ENCODE measurements around the gene TNIP1. TPM values are rescaled to one million over a fixed set of nuclear protein-coding genes. Genes with fewer than 3 reads are reported as not detected.

TNIP1 gene
- total RNA-seq, 2 experiments from 2014 or later, result 51.4 to 77.5 TPM

DNA sequence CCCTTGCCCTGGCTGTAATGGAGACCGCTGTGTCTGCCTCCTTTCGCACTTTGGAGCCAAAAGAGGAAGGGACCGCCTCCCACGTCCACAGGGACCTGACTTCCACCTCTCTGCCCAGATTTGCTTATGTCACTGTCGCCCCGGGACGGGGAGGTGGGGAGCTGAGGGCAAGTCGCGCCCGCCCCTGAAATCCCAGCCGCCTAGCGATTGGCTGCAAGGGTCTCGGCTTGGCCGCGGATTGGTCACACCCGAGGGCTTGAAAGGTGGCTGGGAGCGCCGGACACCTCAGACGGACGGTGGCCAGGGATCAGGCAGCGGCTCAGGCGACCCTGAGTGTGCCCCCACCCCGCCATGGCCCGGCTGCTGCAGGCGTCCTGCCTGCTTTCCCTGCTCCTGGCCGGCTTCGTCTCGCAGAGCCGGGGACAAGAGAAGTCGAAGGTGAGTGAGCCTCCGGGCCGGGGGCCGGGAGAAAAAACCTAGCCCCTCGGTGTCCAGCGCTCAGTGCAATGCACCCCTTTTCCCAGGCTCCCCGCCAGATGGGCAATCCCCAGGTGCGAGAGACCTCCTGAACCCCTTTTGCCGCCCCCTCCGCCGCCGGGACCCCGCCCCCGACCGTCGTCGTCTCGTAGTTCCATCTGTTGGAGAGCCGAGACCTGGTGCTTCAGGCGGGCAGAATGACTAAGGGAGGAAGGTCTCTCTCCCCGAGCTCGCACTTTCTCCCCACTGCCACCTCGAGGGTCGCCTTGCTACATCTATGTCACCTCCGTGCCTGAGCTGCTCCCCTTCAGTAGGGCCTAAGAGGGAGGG is 60.3 kb downstream of the TNIP1 start, which contains the start of gene GPX3:
TSS of gene GPX3 (plus strand) at position 288 of the 807 bp plus-strand sequence. CDS start at position 352, 64 bp downstream.
- no peaks in the 10 kb centered on the region for H4K20me1 ChIP-seq (ENCODE audit: insufficient read depth, low read length)
- DNase-seq (ENCODE audit: low spot score), result no peak
- intact Hi-C loops (cut with micrococcal nuclease; ENCODE audit: unreplicated experiment), result no loop called here
- H3K4me3 ChIP-seq (ENCODE audit: low read depth, low read length, poor library complexity, severe bottlenecking), result no peak within 1 kb of the TSS
- ChIA-PET CTCF (ENCODE audit: unreplicated experiment) (no interaction called here), POLR2A (no interaction called here)
- H3K4me2 ChIP-seq (ENCODE audit: low read length), result no peak within 1 kb of the TSS
- no peaks in the 10 kb centered on the region for H3K4me1 ChIP-seq (ENCODE audit: insufficient read depth, low read length, poor library complexity, severe bottlenecking)
- BruUV-seq (replicated peaks), result no TSS peak
- no peak within 1 kb of the TSS for H2AFZ ChIP-seq (ENCODE audit: low read length)
- no peaks in the 10 kb centered on the region for H3K9me2 ChIP-seq (ENCODE audit: insufficient read depth, low read length)
- H3K9me3 ChIP-seq (ENCODE audit: low read length), result no peaks in the 10 kb centered on the region
- no peaks in the 10 kb centered on the region for H3K36me3 ChIP-seq (ENCODE audit: insufficient read depth, low read length)
- TF ChIP-seq, protein P1, sequence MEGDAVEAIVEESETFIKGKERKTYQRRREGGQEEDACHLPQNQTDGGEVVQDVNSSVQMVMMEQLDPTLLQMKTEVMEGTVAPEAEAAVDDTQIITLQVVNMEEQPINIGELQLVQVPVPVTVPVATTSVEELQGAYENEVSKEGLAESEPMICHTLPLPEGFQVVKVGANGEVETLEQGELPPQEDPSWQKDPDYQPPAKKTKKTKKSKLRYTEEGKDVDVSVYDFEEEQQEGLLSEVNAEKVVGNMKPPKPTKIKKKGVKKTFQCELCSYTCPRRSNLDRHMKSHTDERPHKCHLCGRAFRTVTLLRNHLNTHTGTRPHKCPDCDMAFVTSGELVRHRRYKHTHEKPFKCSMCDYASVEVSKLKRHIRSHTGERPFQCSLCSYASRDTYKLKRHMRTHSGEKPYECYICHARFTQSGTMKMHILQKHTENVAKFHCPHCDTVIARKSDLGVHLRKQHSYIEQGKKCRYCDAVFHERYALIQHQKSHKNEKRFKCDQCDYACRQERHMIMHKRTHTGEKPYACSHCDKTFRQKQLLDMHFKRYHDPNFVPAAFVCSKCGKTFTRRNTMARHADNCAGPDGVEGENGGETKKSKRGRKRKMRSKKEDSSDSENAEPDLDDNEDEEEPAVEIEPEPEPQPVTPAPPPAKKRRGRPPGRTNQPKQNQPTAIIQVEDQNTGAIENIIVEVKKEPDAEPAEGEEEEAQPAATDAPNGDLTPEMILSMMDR (conservative IDR thresholded peaks at IDR 0.05; ENCODE audit: low read length), result no peak
- TF ChIP-seq EZH2phosphoT487 (IDR thresholded peaks at IDR 0.05; ENCODE audit: borderline replicate concordance, low read depth, low read length), result no peak
- H3K27ac ChIP-seq (ENCODE audit: low read depth, low read length, poor library complexity, severe bottlenecking), result no peak within 1 kb of the TSS
- no peaks in the 10 kb centered on the region for H3K79me2 ChIP-seq (ENCODE audit: insufficient read depth, low read depth, low read length)

DNA sequence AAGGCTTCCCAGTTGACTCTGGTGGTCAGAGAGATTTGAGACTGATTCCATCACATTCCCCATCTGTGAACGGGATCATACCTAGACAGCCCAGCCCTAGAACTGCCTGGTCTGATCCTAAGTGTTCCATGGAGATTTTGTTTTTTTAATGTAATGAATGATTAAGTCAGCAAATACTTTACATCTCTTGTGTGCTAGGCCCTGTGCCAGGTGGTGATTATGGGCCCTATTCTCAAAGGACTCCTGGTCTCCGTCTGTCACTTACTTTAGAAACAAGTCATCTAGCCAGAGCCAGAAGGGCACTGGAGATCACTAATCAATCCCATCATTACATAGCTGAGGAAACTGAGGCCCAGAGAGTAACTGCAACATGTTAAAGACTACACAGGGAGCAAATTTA is 61.5 kb downstream of the TNIP1 start:
- Histone ChIP-seq H3K9me3 (ENCODE audit: low read length) (no peaks in the 10 kb centered on the region), H3K27ac (ENCODE audit: low read depth, low read length, poor library complexity, severe bottlenecking) (no peak overlapping the region), H3K4me2 (ENCODE audit: low read length) (no peak overlapping the region), H3K79me2 (ENCODE audit: insufficient read depth, low read depth, low read length) (no peaks in the 10 kb centered on the region), H3K4me1 (ENCODE audit: insufficient read depth, low read length, poor library complexity, severe bottlenecking) (no peaks in the 10 kb centered on the region), H3K36me3 (ENCODE audit: insufficient read depth, low read length) (no peaks in the 10 kb centered on the region), H4K20me1 (ENCODE audit: insufficient read depth, low read length) (no peaks in the 10 kb centered on the region), H3K9me2 (ENCODE audit: insufficient read depth, low read length) (no peaks in the 10 kb centered on the region), H2AFZ (ENCODE audit: low read length) (no peak overlapping the region), H3K4me3 (ENCODE audit: low read depth, low read length, poor library complexity, severe bottlenecking) (no peak overlapping the region)
- no TSS peak for BruUV-seq (replicated peaks)
- intact Hi-C loops (cut with micrococcal nuclease; ENCODE audit: unreplicated experiment), result no loop called here
- ChIA-PET POLR2A (no interaction called here), CTCF (ENCODE audit: unreplicated experiment) (no interaction called here)
- DNase-seq (ENCODE audit: low spot score), result no peak
- TF ChIP-seq, protein P1 (conservative IDR thresholded peaks at IDR 0.05; ENCODE audit: low read length), result no peak
- TF ChIP-seq EZH2phosphoT487 (IDR thresholded peaks at IDR 0.05; ENCODE audit: borderline replicate concordance, low read depth, low read length), result no peak

DNA sequence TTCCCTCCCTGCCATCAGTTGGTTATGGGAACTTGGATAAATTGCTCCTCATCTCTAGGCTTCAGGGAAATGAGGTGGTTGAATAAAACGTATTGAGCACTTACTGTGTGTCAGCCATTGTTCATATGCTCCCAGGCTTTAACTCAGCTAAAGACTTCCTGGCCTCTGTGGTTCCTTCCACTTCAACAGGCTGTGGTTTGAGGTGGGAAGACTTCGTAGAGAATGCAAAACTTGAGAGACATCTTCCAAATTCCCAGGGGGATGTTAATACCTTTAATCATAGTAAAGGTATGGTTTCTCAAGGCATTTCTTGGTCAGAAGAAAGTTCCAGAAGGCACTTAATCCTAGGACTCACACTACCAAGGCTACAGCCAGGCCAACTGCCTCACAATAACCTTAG is 62.0 kb downstream of the TNIP1 start:
- no peak overlapping the region for H3K4me3 ChIP-seq (ENCODE audit: low read depth, low read length, poor library complexity, severe bottlenecking)
- TF ChIP-seq, protein P1 (conservative IDR thresholded peaks at IDR 0.05; ENCODE audit: low read length), result no peak
- TF ChIP-seq EZH2phosphoT487 (IDR thresholded peaks at IDR 0.05; ENCODE audit: borderline replicate concordance, low read depth, low read length), result no peak
- DNase-seq (ENCODE audit: low spot score), result no peak
- ChIA-PET POLR2A (no interaction called here), CTCF (ENCODE audit: unreplicated experiment) (no interaction called here)
- no peaks in the 10 kb centered on the region for H3K4me1 ChIP-seq (ENCODE audit: insufficient read depth, low read length, poor library complexity, severe bottlenecking)
- no peaks in the 10 kb centered on the region for H3K79me2 ChIP-seq (ENCODE audit: insufficient read depth, low read depth, low read length)
- intact Hi-C loops (cut with micrococcal nuclease; ENCODE audit: unreplicated experiment), result no loop called here
- H3K27ac ChIP-seq (ENCODE audit: low read depth, low read length, poor library complexity, severe bottlenecking), result no peak overlapping the region
- H3K4me2 ChIP-seq (ENCODE audit: low read length), result no peak overlapping the region
- no peaks in the 10 kb centered on the region for H3K36me3 ChIP-seq (ENCODE audit: insufficient read depth, low read length)
- no TSS peak for BruUV-seq (replicated peaks)
- no peaks in the 10 kb centered on the region for H3K9me3 ChIP-seq (ENCODE audit: low read length)
- H4K20me1 ChIP-seq (ENCODE audit: insufficient read depth, low read length), result no peaks in the 10 kb centered on the region
- H3K9me2 ChIP-seq (ENCODE audit: insufficient read depth, low read length), result no peaks in the 10 kb centered on the region
- no peak overlapping the region for H2AFZ ChIP-seq (ENCODE audit: low read length)
